SU-DHL-6 (cell line): ENCODE measurements around the gene TPR.

Source experiments
- H2AFZ ChIP-seq: fragments of 200-600 bp; sonication (generic); 2 replicates; pipeline ENCODE4 v1.6.1; 2014; ENCODE audit warnings: low read depth, mild to moderate bottlenecking, moderate library complexity, mixed read lengths, antibody characterized with exemption, low read length; ENCODE audit not compliant: severe bottlenecking
- H3F3A ChIP-seq: fragments of 200-600 bp; shearing (Covaris generic); 2 replicates; pipeline ENCODE4 v1.6.0; 2016; ENCODE audit warnings: antibody characterized with exemption, mild to moderate bottlenecking; ENCODE audit not compliant: insufficient read depth
- H3K27ac ChIP-seq: fragments of 200-600 bp; sonication (generic); 2 replicates; pipeline ENCODE4 v1.5.1; 2016; ENCODE audit warnings: low read depth, mild to moderate bottlenecking, low read length, moderate library complexity, mixed read lengths
- H3K27me3 ChIP-seq: fragments of 200-600 bp; sonication (generic), shearing (Covaris generic); 2 replicates; pipeline ENCODE4 v1.6.0; 2014; ENCODE audit warnings: mild to moderate bottlenecking, low read length
- H3K36me3 ChIP-seq: fragments of 200-600 bp; sonication (generic); 2 replicates; pipeline ENCODE4 v1.6.1; 2014; ENCODE audit warnings: mild to moderate bottlenecking, low read length, mixed read lengths
- H3K4me2 ChIP-seq: fragments of 300-600, 200-600 bp; shearing (Covaris generic), sonication (generic); 2 replicates; pipeline ENCODE4 v1.6.0; 2014; ENCODE audit warnings: low read length, low read depth, mild to moderate bottlenecking; ENCODE audit not compliant: poor library complexity, severe bottlenecking
- H3K4me3 ChIP-seq: fragments of 200-600 bp; sonication (generic); 2 replicates; pipeline ENCODE4 v1.5.1; 2014; ENCODE audit warnings: antibody characterized with exemption, low read length, mild to moderate bottlenecking, mixed read lengths; ENCODE audit not compliant: insufficient read depth, poor library complexity, severe bottlenecking
- H3K79me2 ChIP-seq: fragments of 200-600 bp; sonication (generic); 2 replicates; pipeline ENCODE4 v1.6.1; 2014; ENCODE audit warnings: mild to moderate bottlenecking, low read length, moderate library complexity; ENCODE audit not compliant: insufficient read depth
- H3K9ac ChIP-seq: fragments of 200-600 bp; sonication (generic); 2 replicates; pipeline ENCODE4 v1.7.0; 2014; ENCODE audit warnings: mild to moderate bottlenecking, low read length
- H3K9me2 ChIP-seq: fragments of 200-600 bp; sonication (generic); replicated peaks from 2 replicates; pipeline ENCODE4 v1.6.1; 2014; ENCODE audit warnings: low read length; ENCODE audit not compliant: insufficient read depth
- H3K9me3 ChIP-seq: fragments of 200-600 bp; sonication (generic); 2 replicates; pipeline ENCODE4 v1.6.1; 2014; ENCODE audit warnings: low read length, mixed read lengths; ENCODE audit not compliant: insufficient read depth
- H4K20me1 ChIP-seq: fragments of 200-600 bp; sonication (generic); 2 replicates; pipeline ENCODE4 v1.6.1; 2014; ENCODE audit warnings: low read depth, mild to moderate bottlenecking, antibody characterized with exemption, low read length, moderate library complexity, mixed read lengths
- EZH2phosphoT487 ChIP-seq: fragments of 200-600 bp; sonication (generic), shearing (Covaris generic); conservative IDR thresholded peaks from 2 replicates; pipeline ENCODE4 v1.6.1; 2018; ENCODE audit warnings: mild to moderate bottlenecking, antibody characterized with exemption, low read length, moderate library complexity, mixed read lengths
- TF ChIP-seq, protein P1 (sequence below): fragments of 200-600 bp; sonication (generic); IDR thresholded peaks from one replicate; pipeline ENCODE4 v1.5.1; 2017; ENCODE audit warnings: antibody characterized with exemption, mild to moderate bottlenecking, low read length, moderate library complexity; ENCODE audit not compliant: insufficient read depth, poor library complexity, severe bottlenecking

The TPR gene

DNA sequence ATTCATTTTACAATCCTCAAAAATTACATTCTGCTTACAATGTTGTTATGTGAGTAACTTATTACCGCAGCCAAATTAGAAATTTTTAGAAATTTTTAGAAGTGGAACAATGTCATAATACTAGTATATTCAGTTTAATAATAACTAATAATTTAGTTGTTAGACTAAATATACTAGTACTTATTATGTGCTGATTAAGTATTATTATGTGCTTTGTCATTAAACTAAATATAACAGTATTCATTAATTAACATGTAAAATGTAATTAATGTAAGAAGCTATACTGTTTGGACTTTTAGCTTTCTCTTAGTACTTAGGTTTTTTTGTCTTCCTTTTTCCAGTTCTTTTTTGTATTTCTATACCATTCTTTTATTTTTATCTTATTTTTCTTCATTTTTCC is 15.9 kb upstream of the TPR start:
- Histone ChIP-seq H3K9me3 (no peaks in the 10 kb centered on the region), H3K4me3 (no peak overlapping the region), H3K36me3 (peaks cover 54% of the 10 kb centered on the region; the same call in 1 of the 2 replicates)

DNA sequence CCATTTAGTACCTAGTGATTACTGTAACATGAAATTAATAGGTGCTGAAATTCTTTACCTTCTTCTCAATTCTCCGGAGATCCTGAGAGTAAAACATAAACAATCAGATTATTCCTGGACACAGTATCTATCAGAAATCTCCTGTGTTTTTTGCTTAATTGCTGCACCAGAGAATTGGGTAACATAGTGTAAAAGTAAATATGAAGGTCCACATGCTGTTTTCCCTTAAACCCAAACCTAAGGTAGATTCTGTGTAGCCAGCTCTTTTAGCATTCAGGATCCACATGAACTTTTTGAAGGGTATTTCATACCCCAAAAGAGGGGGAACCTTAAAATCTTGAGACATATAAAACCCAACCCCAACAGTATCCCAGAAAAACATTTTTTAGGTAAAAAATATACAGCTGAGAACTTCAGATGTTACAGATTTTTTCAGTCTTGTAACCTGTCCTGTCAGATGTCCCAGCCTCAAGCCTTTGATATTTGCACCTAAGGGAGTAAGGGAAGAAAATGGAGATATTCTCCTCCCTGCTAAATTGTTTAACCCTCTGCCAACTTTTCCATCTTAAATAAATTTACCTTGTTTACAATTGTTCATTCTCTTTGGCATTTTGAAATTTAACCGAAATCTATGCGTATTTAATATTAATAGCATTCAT is 11.8 kb upstream of the TPR start:
- Histone ChIP-seq H3F3A (no peaks in the 10 kb centered on the region; the same call in 1 of the 2 replicates), H3K79me2 (no peaks in the 10 kb centered on the region), H3K4me2 (no peak overlapping the region), H3K27me3 (no peaks in the 10 kb centered on the region), H3K4me3 (no peak overlapping the region), H3K36me3 (peaks cover 53% of the 10 kb centered on the region; the same call in 1 of the 2 replicates), H3K9ac (no peak overlapping the region), H3K9me2 (no peaks in the 10 kb centered on the region), H4K20me1 (no peaks in the 10 kb centered on the region), H2AFZ (no peak overlapping the region), H3K27ac (no peak overlapping the region), H3K9me3 (no peaks in the 10 kb centered on the region)
- TF ChIP-seq, protein P1, sequence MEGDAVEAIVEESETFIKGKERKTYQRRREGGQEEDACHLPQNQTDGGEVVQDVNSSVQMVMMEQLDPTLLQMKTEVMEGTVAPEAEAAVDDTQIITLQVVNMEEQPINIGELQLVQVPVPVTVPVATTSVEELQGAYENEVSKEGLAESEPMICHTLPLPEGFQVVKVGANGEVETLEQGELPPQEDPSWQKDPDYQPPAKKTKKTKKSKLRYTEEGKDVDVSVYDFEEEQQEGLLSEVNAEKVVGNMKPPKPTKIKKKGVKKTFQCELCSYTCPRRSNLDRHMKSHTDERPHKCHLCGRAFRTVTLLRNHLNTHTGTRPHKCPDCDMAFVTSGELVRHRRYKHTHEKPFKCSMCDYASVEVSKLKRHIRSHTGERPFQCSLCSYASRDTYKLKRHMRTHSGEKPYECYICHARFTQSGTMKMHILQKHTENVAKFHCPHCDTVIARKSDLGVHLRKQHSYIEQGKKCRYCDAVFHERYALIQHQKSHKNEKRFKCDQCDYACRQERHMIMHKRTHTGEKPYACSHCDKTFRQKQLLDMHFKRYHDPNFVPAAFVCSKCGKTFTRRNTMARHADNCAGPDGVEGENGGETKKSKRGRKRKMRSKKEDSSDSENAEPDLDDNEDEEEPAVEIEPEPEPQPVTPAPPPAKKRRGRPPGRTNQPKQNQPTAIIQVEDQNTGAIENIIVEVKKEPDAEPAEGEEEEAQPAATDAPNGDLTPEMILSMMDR, result no peak
- TF ChIP-seq EZH2phosphoT487, result no peak

More for the DNA sequence above, 15.9 kb upstream of the TPR start:
- Histone ChIP-seq H2AFZ (no peak overlapping the region), H3K9me2 (no peaks in the 10 kb centered on the region), H3F3A (no peaks in the 10 kb centered on the region; the same call in 1 of the 2 replicates), H3K9ac (no peak overlapping the region), H3K27me3 (no peaks in the 10 kb centered on the region), H3K79me2 (no peaks in the 10 kb centered on the region), H3K4me2 (no peak overlapping the region), H3K27ac (no peak overlapping the region), H4K20me1 (no peaks in the 10 kb centered on the region)
- TF ChIP-seq, protein P1, result no peak
- TF ChIP-seq EZH2phosphoT487, result no peak

DNA sequence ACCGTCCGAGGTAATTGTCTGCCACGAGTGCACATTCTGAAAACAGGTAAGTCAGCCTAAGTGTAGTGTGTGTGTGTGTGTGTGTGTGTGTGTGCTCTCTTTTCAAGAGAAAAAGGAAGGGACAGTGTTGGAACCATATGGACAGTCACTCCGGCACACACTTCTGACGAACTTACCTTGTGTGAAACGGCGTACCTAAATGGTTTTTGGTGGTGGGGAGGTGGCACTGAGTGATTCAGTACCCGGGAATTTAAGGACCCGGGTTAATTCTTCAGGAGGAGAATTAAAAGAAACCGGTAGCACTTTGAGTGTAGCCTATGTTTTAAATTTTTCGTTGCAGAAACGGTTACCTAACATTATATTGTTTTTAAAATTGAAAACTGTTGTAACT is 871 bp upstream of the TPR start:
- Histone ChIP-seq H3K9ac (peak overlapping the region; percentile 81), H3K27ac (peak overlapping the region; percentile 72), H3K36me3 (peaks cover 26% of the 10 kb centered on the region), H3K27me3 (no peaks in the 10 kb centered on the region), H3K4me2 (peak overlapping the region; percentile 94), H3K9me2 (no peaks in the 10 kb centered on the region), H2AFZ (peak overlapping the region; percentile 83), H3K9me3 (no peaks in the 10 kb centered on the region), H4K20me1 (peaks cover 17% of the 10 kb centered on the region), H3K79me2 (peaks cover 76% of the 10 kb centered on the region), H3F3A (0 out of 2 replicates have a peak, but pooled peaks cover 4% of the 10 kb centered on the region), H3K4me3 (peak overlapping the region; percentile 86)
- TF ChIP-seq, protein P1, result no peak
- no peak for TF ChIP-seq EZH2phosphoT487
